Coronary artery (tissue), 2 donors: ENCODE measurements around the gene NFYC.
A peak's percentile ranks its signal among the peaks of the same experiment; 100 is the strongest.

Experiments
- DNase-seq: peaks from one replicate; pipeline ENCODE4 v3.0.0-alpha.2; 2017; ENCODE audit warnings: low spot score
- H3K27ac ChIP-seq, 2 donors: fragments of 200-600 bp; sonication (generic); one replicate each; pipeline ENCODE4 v1.5.1; 2016 to 2019
- H3K4me3 ChIP-seq: fragments of 200-600 bp; sonication (generic); 2 replicates; pipeline ENCODE4 v1.5.1; 2016; ENCODE audit warnings: mild to moderate bottlenecking, moderate library complexity
- CTCF ChIP-seq: fragments of 200-600 bp; sonication (generic); IDR thresholded peaks from one replicate; pipeline ENCODE4 v1.5.1; 2019; ENCODE audit warnings: antibody characterized with exemption

Gene NFYC

GRCh38 chr1:40703316-40703715, 11.8 kb downstream of the NFYC start:
- no peak for TF ChIP-seq CTCF
- no peak for DNase-seq
- Histone ChIP-seq H3K4me3 (no peak overlapping the region), H3K27ac (no peak overlapping the region)

DNA sequence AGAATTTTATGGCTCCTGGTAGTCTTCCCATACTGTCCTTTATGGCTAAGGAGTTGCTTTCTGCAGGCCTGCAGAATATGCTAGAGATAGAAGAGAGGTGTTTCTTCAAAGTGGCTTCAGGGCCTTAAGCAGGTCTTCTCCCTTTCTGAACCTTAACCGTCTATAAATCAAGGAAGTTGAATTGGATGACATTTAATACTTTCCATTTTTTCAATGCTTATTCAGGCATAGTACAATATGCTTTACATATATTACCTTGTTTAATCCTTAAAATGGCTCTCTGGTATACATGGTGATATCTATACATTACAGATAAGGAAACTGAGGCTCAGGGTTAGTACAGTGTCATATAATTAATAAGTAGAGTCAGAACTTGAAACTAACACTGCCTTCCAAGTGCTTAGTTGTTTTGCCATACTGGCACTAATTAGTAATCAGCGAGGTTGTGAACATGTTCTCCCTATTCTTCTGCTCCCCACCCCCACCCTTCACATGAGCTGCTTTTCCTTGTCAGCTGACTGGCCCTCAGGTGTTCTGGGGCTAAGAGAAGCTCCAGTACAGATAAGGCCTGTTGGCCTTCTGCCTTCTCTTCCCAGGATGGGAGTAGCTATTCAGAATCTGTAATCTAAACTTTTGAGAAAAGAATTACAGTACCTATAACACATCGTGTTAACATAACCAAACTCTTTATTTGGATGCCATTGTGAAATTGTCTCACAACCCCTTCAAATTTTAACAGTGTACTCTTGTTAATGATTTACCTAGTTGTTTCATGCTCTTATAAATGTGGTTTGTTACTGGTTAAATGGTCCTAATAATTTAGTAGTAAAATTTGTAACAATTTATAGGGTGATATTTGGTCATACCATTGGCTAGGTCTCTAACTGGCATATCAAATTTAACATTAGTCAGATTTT, 13.6 kb downstream of the NFYC start:
- no peak for TF ChIP-seq CTCF
- no peak overlapping the region for H3K4me3 ChIP-seq
- no peak overlapping the region for H3K27ac ChIP-seq
- DNase-seq, result no peak

DNA sequence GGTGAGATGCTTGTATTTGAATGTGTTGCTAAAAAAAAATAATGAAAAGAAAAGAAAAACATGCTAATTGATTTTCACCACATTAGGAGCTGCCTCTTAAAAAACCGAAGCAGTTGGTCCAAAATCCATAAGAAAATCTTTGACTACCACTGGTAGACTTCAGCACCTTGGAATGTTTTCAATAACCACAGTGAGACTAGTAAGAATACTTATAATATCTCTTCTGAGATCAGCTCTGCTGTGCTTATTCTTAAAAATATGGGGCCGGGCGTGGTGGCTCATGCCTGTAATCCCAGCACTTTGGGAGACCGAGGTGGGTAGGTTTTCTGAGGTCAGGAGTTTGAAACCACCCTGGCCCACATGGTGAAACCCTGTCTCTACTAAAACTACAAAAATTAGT, 15.1 kb downstream of the NFYC start:
- no peak for DNase-seq
- H3K27ac ChIP-seq, result no peak overlapping the region
- no peak for TF ChIP-seq CTCF
- no peak overlapping the region for H3K4me3 ChIP-seq

DNA sequence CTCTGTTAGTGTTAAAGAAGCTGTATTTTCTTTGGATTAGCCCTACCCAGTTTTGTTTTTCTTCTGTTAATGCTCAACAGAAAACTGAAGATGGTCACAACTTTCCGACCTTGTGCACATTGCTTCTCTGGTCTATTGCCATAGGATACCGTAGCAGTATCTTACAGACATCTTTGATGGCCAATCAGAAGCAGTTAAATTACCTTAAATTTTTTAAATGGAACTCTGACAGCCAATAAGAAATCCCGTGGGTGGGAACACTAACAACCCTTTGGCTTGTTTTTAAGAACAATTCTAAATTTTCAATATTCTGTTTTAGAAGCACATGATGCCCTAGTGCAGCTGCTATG, 17.2 kb downstream of the NFYC start:
- peak overlapping the region in 1 of 2 donors; percentile 72 for H3K27ac ChIP-seq
- DNase-seq, result no peak
- peak overlapping the region; percentile 68 for H3K4me3 ChIP-seq
- no peak for TF ChIP-seq CTCF

- DNase-seq, result peak; percentile 84
- peak overlapping the region; percentile 68 for H3K4me3 ChIP-seq
- no peak for TF ChIP-seq CTCF
- H3K27ac ChIP-seq, result peak overlapping the region in 1 of 2 donors; percentile 72
Measured at GRCh38 chr1:40709100-40709801, 17.7 kb downstream of the NFYC start.

DNA sequence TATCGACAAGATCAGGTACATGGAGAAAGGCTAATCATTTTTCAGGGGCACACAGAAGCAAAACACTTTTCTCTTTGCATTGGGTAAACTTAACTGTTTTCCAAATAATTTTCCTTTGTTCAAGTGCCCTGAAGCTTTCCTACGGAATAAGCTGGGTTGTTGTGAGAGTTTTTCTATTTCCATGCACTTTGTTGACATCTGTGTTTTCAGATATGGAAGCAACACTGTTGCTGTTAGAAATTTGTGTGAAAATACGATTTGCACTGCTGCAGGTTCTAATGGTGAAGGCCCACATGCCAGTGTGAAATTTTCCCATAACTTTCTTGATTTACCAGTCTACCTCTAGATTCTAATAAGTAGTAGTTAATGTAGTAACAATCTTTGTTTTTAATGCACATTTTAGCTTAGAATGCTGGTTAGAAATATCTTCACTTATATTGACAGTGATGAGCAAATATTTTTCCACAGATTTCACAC, 18.3 kb downstream of the NFYC start:
- no peak for DNase-seq
- Histone ChIP-seq H3K27ac (peak overlapping the region in 1 of 2 donors; percentile 72), H3K4me3 (peak overlapping the region; percentile 68)
- no peak for TF ChIP-seq CTCF
